Measurements from ENCODE around the gene PAM16.
A peak's percentile ranks its signal among the peaks of the same experiment; 100 is the strongest.

The PAM16 gene

DNA sequence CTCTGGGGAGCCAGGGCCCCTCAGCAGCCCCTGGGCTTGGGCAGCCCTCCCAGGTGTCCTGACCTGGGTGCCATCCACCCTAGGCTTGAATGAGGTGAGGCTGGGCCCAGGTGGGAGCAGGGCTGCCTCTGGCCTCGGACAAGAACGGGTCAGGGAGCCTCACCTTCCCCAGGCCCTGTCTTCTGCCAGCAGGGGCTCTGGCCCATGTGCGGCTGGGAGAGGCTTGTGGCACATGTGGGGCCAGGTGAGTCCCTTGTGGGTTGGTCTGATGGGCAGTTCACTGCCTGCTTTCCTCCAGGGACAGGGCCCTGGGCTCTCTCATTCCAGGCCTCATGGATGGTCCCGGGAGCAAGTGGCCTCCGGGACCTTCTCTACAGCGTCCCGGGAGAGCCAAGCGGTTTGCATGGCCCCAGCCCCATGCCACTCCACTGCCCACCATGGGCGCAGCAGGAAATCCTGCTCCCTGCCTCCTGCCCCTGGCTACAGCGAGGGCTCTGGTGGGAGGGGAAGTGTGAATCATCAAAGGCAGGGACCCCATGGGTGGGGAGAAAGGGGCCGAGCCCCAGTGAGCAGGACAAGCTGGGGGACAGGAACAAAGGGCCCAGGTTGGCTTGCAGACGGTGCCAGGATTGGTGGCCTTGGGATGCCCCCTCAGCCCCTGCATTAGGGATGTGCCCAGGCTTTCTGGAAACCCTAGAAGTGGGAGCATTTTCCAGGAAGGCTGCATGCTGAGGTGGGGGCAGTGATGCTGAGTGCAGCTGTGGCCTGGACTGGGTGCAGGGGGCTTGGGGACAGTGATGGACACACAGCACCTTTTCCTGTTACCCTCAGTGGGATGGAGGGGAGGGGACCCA is 32.7 kb upstream of the PAM16 start:
- DNase-seq, result no peak

GRCh38 chr16:4382795-4383357 is 31.8 kb upstream of the PAM16 start:
- no peak for DNase-seq

DNA sequence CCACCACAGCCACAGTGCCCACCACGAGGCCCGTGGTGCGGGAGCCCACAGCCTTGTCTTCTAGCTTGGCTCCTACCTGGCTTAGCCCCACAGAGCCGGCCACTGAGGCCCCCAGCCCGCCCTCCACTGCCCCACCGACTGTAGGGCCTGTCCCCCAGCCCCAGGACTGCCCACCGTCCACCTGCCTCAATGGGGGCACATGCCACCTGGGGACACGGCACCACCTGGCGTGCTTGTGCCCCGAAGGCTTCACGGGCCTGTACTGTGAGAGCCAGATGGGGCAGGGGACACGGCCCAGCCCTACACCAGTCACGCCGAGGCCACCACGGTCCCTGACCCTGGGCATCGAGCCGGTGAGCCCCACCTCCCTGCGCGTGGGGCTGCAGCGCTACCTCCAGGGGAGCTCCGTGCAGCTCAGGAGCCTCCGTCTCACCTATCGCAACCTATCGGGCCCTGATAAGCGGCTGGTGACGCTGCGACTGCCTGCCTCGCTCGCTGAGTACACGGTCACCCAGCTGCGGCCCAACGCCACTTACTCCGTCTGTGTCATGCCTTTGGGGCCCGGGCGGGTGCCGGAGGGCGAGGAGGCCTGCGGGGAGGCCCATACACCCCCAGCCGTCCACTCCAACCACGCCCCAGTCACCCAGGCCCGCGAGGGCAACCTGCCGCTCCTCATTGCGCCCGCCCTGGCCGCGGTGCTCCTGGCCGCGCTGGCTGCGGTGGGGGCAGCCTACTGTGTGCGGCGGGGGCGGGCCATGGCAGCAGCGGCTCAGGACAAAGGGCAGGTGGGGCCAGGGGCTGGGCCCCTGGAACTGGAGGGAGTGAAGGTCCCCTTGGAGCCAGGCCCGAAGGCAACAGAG is 31.0 kb upstream of the PAM16 start:
- no peak for DNase-seq

DNA sequence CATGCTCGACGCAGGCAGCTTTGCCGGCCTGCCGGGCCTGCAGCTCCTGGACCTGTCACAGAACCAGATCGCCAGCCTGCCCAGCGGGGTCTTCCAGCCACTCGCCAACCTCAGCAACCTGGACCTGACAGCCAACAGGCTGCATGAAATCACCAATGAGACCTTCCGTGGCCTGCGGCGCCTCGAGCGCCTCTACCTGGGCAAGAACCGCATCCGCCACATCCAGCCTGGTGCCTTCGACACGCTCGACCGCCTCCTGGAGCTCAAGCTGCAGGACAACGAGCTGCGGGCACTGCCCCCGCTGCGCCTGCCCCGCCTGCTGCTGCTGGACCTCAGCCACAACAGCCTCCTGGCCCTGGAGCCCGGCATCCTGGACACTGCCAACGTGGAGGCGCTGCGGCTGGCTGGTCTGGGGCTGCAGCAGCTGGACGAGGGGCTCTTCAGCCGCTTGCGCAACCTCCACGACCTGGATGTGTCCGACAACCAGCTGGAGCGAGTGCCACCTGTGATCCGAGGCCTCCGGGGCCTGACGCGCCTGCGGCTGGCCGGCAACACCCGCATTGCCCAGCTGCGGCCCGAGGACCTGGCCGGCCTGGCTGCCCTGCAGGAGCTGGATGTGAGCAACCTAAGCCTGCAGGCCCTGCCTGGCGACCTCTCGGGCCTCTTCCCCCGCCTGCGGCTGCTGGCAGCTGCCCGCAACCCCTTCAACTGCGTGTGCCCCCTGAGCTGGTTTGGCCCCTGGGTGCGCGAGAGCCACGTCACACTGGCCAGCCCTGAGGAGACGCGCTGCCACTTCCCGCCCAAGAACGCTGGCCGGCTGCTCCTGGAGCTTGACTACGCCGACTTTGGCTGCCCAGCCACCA is 30.2 kb upstream of the PAM16 start:
- DNase-seq, result no peak

GRCh38 chr16:4380119-4381063 is 29.3 kb upstream of the PAM16 start:
- DNase-seq, result no peak

DNA sequence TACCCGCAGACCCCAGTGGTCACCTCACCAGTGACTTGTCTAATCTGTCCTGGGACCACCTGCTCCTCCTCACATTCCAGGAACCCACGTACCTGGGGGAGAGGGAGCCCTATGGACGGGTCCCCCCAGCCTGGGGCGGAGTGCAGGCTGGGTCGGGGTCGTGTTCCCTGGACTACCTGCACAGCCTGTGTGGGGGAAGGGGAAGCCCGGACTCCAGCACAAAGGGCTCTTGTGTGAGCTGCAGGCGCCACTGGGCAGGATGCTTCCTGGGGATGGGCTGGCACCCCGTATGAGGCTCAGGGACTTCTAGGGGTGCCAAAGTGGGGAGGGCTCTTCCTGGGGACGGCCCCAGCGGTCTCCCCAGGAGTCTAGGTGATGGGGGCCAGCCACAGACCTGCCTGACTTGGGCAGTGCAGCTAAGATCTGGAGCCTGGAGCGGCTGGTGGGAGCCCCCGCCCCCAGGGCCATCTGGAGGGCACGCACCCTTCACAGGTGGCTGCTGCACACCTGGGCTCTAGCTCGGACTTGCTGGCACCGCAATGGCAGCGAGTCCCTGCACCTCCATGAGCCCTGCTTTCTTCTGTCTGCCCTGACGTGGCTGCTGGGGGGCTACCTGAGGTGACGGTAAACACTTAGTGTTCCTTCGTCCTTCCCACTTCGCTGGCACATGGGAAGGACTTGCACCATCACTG is 28.0 kb upstream of the PAM16 start:
- DNase-seq, result no peak

DNA sequence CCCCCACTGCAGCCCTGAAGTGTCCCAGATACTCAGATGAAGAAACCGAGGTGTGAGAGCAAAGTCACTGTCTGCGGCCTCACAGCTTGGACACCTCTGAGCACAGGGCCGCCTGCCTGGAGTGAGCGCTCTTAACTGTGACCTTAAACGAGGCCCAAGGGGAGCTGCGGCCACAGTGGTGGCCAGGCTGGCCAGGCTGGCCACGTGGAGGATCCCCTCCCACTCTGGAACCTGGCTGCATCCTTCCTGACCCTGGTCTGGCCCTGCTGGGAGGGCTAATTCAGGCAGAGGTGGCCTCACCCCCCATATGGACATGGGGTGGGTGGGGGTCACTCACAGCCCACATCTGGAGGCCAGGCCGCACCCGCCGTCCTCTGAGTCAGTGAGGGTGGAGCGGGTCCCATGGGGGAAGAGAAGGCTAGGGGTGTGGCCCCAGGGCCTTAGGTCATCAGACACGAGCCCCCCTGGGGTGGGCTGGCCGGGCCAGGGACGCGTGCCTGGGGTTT is 27.1 kb upstream of the PAM16 start:
- no peak for DNase-seq

GRCh38 chr16:4377573-4378154 is 26.5 kb upstream of the PAM16 start:
- DNase-seq, result no peak

DNA sequence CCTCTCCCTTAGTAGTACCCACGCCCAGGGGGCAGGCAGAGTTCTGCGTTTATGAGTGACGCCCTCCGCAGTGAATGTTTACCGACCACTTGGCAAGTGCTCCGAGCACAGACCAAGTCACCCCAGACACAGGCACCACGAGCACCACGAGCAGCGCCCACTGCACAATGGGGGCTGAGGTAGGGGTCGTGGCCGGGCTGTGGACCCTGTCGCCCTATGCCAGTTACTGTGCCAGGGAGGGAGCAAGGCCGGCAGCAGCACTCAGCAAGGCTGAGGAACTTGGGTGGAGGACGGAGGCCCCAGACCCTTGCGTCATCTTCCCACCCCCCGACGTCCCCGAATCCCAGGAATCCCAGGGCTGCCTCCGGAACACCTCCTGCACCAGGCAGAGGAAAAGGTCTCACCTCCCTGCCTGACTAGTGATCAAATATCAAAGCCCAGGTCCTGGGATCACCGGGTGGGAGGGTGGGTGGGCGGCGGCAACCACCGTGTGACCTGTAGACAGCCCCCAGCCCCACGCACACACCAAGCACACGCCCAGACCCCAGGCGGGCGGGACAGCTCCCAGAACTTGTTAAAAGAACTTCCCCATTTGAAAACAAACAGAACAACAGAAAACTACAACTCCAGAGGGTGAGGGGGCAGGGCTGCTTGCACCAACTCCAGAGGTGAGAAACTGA is 25.9 kb upstream of the PAM16 start:
- DNase-seq, result no peak

- DNase-seq, result no peak
Observed at GRCh38 chr16:4376126-4376892, 25.2 kb upstream of the PAM16 start.

DNA sequence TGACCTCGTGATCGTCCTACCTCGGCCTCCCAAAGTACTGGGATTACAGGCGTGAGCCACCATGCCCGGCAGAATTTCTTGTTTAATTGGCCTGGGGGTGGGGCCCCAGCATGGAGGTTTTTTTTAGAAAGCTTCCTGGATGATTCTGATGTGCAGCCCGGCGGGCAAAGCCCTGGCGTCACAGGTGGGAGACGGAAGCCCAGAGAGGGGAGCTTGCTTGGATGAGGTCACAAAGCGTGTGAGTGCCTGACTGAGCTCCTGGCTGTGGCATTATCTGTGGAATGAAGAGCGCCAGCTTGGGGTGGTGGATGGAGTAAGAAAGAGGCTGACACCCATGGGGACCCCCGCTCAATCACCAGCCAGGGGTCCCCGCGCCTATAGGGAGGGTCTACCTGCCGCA is 24.6 kb upstream of the PAM16 start:
- DNase-seq, result no peak

GRCh38 chr16:4373909-4374742 is 23.0 kb upstream of the PAM16 start:
- DNase-seq, result no peak

DNA sequence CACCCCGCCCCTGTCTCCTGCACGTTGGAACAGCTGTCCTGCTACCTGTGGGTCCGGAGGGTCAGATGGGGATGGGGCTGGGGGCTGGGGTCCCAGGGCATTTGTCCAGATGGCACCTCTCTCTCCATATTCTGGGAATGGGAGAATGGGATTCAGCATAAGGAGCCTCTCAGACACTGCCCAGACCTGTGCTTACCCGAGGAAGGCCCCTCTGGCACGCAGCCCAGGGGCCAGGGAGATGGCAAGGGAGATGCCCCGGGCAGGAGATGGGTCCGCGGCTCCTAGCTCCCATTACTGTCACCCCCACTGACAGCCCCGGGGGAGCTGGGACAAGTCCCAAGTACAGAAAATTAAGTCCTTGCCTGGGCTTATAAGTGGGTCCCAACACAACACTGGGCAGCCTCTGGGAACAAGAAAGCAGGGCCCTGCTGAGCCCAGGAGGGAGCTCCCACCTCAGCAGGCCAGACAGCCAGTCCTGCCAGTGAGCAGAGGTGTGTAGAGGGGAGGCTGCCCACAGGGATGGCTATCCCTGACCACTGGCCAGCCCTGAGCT is 22.3 kb upstream of the PAM16 start:
- no peak for DNase-seq

DNA sequence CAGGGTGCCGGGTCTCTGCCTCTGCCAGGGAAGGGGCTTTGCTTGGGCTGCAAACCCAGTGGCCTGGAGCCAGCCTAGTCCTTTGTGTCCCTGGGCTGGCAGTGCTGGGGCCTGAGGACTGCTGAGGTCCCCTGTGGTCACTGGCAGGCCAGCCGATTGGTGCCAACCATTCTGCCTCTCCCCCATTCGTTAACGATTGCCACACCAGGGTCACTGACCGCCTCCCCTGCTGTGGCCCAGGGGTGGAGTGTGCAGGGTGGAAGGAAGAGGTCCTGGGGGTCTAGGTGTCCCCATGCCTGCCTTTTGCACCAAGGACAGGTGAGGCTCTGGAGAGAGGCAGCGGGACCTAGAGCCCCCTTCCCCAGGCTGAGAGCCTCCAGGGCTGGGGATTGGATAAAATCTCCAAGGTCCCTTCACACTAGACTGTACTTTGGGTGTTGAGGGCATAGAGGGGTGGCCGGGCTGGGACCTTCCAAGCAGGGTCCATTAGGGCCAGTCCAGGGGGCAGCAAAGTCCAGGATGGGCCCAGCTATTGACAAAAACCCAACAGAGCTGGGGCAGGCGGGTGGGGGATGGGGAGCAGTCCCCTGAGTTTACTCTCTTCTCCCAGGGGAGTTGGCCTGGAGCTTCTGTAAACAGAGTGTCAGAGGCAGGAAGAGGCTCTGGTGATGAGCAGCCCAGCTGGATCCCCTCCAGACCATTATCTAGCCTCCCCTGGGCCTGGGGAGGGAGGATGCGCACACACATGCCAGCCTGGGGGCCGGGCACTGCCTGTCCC is 21.6 kb upstream of the PAM16 start:
- no peak for DNase-seq

- DNase-seq, result peak; percentile 13
Observed at GRCh38 chr16:4372001-4372577, 21.0 kb upstream of the PAM16 start.

GRCh38 chr16:4371357-4372000 is 20.4 kb upstream of the PAM16 start, which contains the start of gene VASN:
Gene VASN (plus strand): TSS chr16:4371848. CDS start chr16:4380878, 9,030 bp downstream.
- DNase-seq, result peak; percentile 74
